Stimulated activated naive CD8-positive, alpha-beta T cell treated with anti-CD3 and anti-CD28 coated beads, Interleukin-15, amount 100 ng/mL, for 72 hours (primary cell): ENCODE results near the gene PLA2G4E.

Source experiments
- ATAC-seq: fragments of 150-1000 bp; cut with Tn5 transposase; 2 replicates; pipeline ENCODE4 v1.10.0; 2021; ENCODE audit warnings: mild to moderate bottlenecking, moderate library complexity
- DNase-seq, 2 donors: peaks; one replicate each; pipeline ENCODE4 v3.0.0; 2021 to 2022
- H3K27ac Mint-ChIP-seq, 2 donors: one replicate each; pipeline ENCODE4 v1.8.0; 2022; ENCODE audit warnings: mild to moderate bottlenecking in 2 of 2, mixed read lengths in 2 of 2, moderate library complexity in 2 of 2
- H3K27me3 Mint-ChIP-seq: one replicate; pipeline ENCODE4 v1.8.0; 2022; ENCODE audit warnings: mixed read lengths
- H3K4me1 Mint-ChIP-seq: one replicate; pipeline ENCODE4 v1.8.0; 2022; ENCODE audit warnings: mild to moderate bottlenecking, mixed read lengths
- H3K4me3 Mint-ChIP-seq, 2 donors: one replicate each; pipeline ENCODE4 v1.8.0; 2022; ENCODE audit warnings: mild to moderate bottlenecking in 2 of 2, mixed read lengths in 2 of 2, moderate library complexity in 1 of 2
- H3K9me3 Mint-ChIP-seq, 2 donors: one replicate each; pipeline ENCODE4 v1.8.0; 2022; ENCODE audit warnings: mixed read lengths in 2 of 2

Gene PLA2G4E

DNA sequence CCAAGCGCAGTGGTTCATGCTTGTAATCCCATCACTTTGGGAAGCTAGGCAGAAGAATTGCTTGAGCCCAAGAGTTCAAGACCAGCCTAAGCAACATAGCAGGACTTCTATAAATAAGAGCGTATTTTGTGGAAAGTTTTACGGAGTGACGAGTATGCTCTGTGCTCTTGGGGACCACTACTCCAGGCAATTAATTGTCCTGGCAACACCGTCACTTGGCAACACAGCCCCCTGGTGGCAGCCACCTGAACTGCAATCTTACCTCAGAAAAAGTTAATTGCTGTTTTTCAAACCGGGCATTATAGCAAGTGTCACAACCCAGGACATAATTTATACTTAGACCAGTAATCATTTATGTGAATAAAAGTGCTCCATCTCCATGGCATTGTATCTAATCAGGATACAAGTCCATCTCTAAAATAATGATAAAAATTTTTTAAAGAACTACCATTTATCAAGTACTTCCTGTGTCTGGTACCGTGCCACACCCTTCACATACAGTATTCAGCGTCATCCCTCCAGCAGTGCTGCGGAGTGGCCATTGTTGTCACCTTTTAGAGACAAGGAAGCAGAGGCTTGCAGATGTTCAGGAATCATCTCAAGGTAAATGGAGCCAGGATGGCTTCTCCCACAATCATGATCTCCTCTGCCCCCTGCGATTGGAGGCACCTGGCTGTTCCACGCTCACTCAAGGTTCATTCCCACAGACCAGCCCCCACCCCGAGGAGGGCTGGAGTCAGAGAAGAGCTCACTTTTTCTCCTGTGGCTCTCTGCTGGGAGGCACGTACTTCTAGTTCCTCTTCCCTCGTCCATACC lies 39.0 kb upstream of the PLA2G4E start:
- no peak for ATAC-seq
- peak; percentile 59 to 62 for DNase-seq
- Mint-ChIP-seq H3K27ac (no peak overlapping the region), H3K4me1 (peaks cover 10% of the 10 kb centered on the region), H3K4me3 (no peak overlapping the region), H3K9me3 (no peaks in the 10 kb centered on the region), H3K27me3 (peaks cover 51% of the 10 kb centered on the region)

DNA sequence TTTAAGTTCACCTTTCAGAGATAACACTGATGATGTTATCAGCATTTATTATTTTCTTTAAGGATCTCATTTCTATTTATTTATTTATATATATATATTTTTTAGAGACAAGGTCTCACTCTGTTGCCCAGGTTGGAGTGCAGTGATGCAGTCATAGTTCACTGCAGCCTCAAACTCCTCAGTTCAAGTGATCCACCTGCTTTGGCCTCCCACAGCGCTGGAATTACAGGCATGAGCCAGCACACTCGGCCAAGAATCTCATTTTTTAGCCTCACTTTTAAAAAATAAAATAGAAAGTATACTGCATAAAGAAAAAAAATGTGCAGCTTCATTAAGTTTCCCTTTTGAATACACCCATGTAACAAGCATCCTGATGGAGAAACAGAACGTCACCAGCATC lies 37.9 kb upstream of the PLA2G4E start:
- H3K4me3 Mint-ChIP-seq = no peak overlapping the region
- no peak for DNase-seq
- no peaks in the 10 kb centered on the region for H3K9me3 Mint-ChIP-seq
- peaks cover 10% of the 10 kb centered on the region for H3K4me1 Mint-ChIP-seq
- ATAC-seq = no peak
- no peak overlapping the region for H3K27ac Mint-ChIP-seq
- H3K27me3 Mint-ChIP-seq = peaks cover 57% of the 10 kb centered on the region

DNA sequence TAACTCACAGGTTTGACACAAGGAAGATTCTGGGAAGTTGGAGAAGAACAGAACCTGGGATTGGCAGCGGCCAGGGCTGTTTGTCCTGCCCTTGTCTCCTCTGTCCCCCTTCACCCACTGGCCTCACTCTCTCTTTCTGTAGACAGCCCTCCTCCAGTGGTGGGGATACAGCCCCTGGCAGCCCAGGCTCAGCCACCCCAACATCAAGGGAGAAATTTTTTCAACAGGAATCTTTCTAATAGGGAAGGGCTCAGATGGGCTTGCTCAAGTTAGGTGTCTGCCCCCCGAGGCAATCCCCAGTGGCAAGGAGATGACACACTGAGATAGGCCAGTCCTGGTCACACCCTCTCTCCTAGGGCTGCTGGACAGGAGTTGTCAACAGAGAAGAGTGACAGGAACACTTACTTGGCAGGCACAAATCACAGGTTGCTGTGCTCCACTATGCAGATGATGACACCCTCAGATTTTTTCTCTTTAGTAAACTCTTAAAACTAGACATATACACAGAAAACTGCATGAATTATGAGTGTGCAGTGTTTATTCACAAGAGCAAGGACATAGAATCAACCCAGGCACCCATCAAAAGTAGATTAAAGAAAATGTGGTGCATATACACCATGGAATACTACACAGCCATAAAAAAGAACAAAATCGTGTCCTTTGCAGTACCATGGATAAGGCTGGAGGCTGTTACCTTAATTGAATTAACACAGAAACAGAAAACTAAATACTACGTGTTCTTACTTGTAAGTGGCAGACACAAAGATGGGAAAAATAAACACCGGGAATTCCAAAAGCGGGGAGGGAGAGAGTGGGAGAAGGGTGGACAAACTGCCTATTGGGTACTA lies 37.2 kb upstream of the PLA2G4E start:
- DNase-seq = no peak
- Mint-ChIP-seq H3K9me3 (no peaks in the 10 kb centered on the region), H3K27ac (no peak overlapping the region), H3K4me1 (peaks cover 10% of the 10 kb centered on the region), H3K4me3 (peak overlapping the region in 1 of 2 donors; percentile 36), H3K27me3 (peaks cover 60% of the 10 kb centered on the region)
- no peak for ATAC-seq

DNA sequence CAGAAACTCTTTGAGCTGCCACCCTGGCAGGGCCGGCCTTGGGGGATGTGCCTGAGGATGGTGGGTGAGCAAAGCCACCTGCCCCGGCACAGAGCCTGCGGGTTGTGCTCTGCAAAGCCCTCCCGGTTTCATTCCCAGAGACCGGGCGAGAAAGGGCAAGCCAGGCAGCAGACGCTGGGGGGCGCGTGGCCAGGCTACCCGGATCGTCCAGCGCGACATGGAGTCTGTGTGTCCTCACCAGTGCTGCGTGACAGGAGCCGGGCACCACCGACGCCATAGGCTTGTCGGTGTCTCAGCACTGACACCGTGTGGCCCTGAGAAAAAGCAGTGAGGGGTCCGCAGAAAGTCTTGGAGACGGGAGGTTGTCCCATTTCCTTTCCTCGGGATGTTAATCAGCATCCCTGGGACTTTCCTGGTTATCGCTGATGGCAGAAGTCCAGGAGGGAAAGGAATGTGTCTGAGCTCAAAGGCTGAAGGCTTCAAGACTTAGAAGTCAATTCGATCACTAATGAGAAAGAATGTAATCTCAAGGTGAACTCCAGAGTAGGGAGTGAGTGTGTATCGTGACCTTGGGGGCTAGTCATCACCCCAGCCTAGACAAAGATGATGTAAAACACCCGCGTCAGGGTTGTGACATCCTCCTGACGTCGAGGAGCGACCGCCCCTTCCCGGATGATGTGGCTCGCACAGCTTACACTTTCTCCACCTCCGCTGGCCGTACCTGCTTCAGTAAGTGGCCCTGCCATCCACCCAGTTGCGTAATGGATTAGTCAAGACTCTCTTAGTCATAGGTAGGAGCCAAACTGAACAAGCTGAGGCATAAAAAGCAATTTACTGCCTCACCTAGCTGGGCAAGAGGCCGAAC lies 36.3 kb upstream of the PLA2G4E start:
- peaks cover 10% of the 10 kb centered on the region for H3K4me1 Mint-ChIP-seq
- DNase-seq (peak; percentile 56 to 58), ATAC-seq (peak; percentile 92)
- H3K27ac Mint-ChIP-seq = peak overlapping the region; percentile 19 to 91
- H3K4me3 Mint-ChIP-seq = peak overlapping the region; percentile 59 to 79
- no peaks in the 10 kb centered on the region for H3K9me3 Mint-ChIP-seq
- H3K27me3 Mint-ChIP-seq = peaks cover 64% of the 10 kb centered on the region

DNA sequence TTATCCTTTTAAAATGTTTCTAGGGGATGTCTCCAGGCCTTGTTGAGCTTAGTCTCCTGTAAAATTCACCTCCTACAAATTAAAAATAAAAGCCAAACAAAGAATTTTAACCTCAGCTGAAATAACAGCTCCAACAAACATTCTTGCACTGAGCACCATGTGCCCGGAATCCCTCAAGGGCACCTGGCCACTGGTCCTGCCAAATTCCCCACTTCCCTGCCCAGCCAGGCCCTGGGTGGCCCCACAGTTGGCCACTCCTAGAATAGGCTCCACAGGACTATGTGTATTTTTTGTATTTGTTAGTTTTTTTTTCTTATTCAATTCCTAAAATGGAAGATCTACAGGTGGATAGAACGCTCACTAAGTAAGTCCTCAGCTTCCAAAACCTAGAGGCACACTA lies 33.1 kb upstream of the PLA2G4E start:
- peaks cover 10% of the 10 kb centered on the region for H3K4me1 Mint-ChIP-seq
- no peaks in the 10 kb centered on the region for H3K9me3 Mint-ChIP-seq
- H3K27ac Mint-ChIP-seq = peak overlapping the region; percentile 28 to 53
- H3K4me3 Mint-ChIP-seq = no peak overlapping the region
- peaks cover 51% of the 10 kb centered on the region for H3K27me3 Mint-ChIP-seq
- DNase-seq (no peak), ATAC-seq (no peak)

DNA sequence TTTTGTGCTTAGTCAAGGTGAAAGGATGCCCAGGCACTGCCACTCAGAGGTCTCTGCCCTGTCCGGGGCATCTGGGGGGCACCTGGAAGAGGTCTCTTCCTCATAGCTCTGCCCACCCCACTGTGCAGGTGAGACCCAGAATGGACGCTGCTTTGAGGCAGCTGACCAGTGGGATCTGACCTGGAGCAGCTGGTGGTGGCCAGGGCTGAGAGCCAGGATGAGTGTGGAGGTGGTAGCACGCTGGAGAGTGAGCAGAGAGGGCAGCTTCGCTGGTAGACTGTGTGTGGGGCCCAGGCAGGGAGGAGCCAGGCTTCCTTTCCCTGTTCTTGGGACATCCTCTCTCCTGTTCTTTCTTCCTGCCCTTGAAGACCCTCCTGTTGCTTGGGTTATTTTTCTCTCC lies 32.2 kb upstream of the PLA2G4E start:
- ATAC-seq (no peak), DNase-seq (no peak)
- Mint-ChIP-seq H3K4me3 (no peak overlapping the region), H3K27ac (no peak overlapping the region), H3K27me3 (peaks cover 48% of the 10 kb centered on the region), H3K9me3 (no peaks in the 10 kb centered on the region), H3K4me1 (peaks cover 10% of the 10 kb centered on the region)

DNA sequence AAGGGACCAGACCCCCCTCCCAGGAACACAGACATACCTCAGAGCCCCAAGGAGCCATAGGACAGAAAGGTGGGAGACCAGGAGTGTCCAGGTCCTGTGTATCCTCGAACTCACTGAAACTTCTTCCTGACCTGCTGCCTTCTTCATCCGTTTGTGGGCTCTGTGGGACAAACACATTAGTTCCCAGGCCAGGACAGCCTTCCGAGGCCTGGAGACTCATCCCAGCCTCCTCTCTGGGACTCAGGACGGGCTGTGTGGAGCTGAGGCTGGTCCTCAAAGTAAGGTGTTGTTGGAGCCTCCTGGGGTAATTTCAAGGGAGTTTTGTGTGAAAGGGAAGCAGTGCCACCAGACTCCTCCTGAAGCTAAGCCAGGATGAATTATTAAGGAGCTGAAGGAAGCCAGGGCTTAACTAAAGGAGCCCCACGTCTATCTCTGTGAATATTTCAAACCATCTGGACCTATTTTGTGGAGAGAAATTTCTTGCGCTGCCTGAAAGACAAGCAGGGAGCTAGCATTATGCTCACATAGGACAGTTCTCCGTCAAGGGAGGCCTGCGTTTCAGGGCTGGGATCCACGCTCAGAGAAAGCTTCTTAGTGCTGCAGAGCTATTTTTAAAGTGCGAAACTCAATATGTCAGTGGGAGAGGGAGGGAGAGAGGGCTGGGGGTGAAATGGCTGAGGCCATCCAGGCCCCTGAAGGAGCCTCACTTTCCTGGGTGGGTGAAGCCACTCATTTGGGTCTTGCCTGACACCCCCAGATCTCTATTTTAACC lies 29.8 kb upstream of the PLA2G4E start:
- Mint-ChIP-seq H3K27ac (no peak overlapping the region), H3K4me3 (no peak overlapping the region), H3K4me1 (no peaks in the 10 kb centered on the region), H3K27me3 (peaks cover 25% of the 10 kb centered on the region), H3K9me3 (no peaks in the 10 kb centered on the region)
- ATAC-seq (no peak), DNase-seq (no peak)

DNA sequence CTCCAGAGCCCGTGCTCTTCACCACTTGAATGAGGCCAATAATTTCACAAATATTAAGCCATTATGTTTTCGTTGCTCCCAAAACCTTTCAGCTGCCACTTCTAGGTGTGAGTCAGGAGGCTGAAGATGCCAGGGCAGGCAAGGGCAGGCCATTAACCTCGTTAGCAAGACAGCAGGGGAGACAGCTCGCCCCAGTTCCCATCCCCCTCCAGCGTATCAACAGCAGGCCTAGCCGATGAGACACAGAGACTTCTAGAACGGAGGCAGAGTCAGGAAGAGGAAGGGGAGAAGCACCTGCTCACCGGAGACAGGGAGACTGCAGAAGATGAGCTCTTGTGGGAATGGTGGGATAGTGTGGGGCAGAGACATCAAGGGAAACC lies 28.0 kb upstream of the PLA2G4E start:
- Mint-ChIP-seq H3K4me1 (peaks cover 6% of the 10 kb centered on the region), H3K9me3 (no peaks in the 10 kb centered on the region), H3K4me3 (no peak overlapping the region), H3K27ac (no peak overlapping the region), H3K27me3 (peaks cover 12% of the 10 kb centered on the region)
- ATAC-seq (no peak), DNase-seq (no peak)

DNA sequence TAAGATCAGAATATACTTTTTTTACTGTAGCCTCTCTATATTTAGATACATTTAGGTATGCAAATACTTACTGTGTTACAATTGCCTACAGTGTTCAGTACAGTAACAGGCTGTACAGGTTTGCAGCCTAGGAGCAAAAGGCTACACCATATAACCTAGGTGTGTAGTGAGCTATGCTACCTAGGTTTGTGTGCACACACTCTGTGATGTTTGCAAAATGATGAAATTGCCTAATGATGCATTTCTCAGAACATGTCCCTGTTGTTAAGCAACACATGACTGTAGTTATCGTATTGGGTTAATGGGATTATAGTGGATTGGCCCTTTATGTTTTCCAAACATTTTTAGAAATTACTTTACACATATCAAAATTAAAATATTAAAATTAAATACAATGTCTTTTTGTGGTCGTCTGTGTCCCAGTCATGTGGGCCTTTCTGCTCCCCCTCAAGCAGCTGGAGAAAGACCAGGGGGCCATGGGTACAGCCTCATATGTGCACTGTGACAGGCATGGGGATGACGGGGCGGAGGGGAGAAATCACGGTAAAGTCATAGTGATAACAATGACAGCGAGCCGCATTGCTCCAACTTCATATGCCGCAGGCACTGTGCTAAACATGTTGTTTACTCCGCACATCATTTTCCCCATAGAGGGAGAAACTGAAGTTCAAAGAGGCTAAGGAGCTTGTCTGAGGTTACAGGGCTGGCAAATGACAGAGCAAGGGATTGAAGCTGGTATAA lies 27.4 kb upstream of the PLA2G4E start:
- Mint-ChIP-seq H3K4me3 (no peak overlapping the region), H3K27ac (no peak overlapping the region), H3K9me3 (no peaks in the 10 kb centered on the region), H3K4me1 (peaks cover 6% of the 10 kb centered on the region), H3K27me3 (peaks cover 6% of the 10 kb centered on the region)
- no peak for ATAC-seq
- no peak for DNase-seq

DNA sequence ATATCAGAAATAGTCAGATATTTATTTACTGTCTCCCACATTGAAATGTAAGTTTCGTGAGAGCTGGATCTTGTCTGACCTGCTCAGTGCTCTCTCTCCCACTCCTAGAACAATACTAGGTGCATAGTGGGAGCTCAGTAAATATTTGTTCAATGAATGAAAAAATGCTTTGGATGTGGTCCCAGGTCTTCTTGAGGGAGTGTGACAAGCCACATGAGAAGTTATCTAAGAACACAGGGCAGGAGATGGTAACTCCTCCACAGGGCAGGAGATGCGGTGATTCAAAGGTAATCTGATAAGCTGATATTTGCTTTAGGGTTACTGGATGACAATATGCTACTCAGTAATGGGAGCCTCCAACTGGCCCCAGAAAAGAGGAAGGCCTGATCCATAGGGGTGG lies 25.8 kb upstream of the PLA2G4E start:
- ATAC-seq (no peak), DNase-seq (no peak)
- no peak overlapping the region for H3K27ac Mint-ChIP-seq
- H3K9me3 Mint-ChIP-seq = no peaks in the 10 kb centered on the region
- H3K27me3 Mint-ChIP-seq = peaks cover 2% of the 10 kb centered on the region
- H3K4me1 Mint-ChIP-seq = peaks cover 6% of the 10 kb centered on the region
- no peak overlapping the region for H3K4me3 Mint-ChIP-seq

DNA sequence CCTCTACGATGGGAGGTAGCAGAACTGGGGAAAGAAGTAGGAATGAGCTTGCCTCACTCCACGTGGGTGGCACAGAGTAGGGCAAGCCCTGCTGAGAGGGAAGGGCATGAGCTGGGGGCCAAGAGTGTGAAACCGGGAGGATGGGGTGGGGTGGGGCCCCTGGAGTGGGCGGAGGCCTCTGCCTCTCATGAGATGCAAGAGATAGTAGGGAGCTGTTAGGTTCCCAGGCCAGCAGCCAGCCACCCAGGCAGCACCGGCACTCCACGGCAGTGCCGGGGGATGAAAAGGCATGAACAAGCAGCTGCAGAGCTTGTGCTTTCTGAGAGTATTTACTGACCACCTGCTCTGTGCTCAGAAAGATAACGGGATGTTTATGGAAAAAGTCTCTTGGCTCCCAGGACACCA lies 24.4 kb upstream of the PLA2G4E start:
- Mint-ChIP-seq H3K4me1 (peaks cover 6% of the 10 kb centered on the region), H3K27ac (peak overlapping the region in 1 of 2 donors; percentile 84), H3K9me3 (no peaks in the 10 kb centered on the region), H3K27me3 (peaks cover 7% of the 10 kb centered on the region), H3K4me3 (no peak overlapping the region)
- DNase-seq (no peak), ATAC-seq (no peak)

DNA sequence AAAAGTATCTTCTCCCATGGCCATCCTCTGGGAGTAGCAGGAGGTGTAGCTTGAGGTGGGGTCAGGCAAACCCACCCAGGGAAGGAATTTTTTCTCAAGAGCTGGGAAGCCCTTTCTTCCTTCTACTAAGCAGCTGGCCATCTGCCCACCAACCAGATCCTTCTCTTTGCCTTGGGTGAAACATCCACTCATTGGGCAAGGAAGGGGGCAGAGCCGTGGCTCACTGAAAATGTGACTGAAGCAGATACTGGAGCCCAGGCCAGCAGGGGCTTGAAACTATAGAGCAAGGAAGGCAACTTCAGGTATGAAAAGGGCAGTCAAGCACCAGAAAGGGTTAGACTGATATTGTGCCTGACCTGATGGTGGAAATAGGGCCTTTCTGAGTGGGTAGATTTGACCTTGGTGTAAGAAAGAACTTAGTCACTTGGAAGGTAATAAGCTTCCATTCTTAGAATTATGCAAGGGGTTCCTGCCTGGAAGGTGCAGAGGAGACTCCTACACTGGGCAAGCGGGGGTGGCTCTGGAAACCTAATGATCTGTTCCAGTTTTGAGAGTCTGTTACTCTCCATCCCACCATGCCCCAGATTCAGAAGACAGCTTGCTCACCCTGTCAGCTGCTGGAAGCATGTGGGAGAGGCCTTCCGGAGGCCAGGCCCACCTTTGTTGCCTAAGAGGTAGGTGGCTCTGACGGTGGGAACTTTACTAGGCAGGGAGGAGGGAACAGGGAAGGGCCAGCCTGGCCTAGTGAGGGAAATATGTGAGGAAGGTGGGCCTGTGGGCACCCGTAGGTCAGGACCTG lies 22.0 kb upstream of the PLA2G4E start:
- H3K27me3 Mint-ChIP-seq = peaks cover 7% of the 10 kb centered on the region
- H3K27ac Mint-ChIP-seq = no peak overlapping the region
- no peak for DNase-seq
- peaks cover 6% of the 10 kb centered on the region for H3K4me1 Mint-ChIP-seq
- no peaks in the 10 kb centered on the region for H3K9me3 Mint-ChIP-seq
- no peak overlapping the region for H3K4me3 Mint-ChIP-seq
- no peak for ATAC-seq

DNA sequence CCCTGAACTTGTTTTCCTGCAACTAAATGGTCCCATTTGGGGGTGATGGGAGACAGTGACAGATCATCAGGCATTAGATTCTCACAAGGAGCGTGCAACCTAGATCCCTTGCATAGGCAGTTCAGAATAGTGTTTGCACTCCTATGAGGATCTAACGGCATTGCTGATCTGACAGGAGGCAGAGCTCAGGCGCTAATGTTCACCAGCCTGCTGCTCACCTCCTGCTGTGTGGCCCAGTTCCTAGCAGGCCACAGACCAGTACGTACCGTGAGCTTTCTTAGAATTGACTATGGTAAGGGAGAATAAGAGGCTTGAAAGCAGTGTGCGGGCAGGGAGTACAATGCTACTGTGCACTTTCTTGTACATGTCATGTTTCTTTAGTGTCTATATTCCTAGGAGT lies 17.6 kb upstream of the PLA2G4E start:
- DNase-seq (no peak), ATAC-seq (no peak)
- peaks cover 7% of the 10 kb centered on the region for H3K27me3 Mint-ChIP-seq
- no peak overlapping the region for H3K4me3 Mint-ChIP-seq
- H3K4me1 Mint-ChIP-seq = peaks cover 12% of the 10 kb centered on the region
- H3K9me3 Mint-ChIP-seq = no peaks in the 10 kb centered on the region
- no peak overlapping the region for H3K27ac Mint-ChIP-seq

DNA sequence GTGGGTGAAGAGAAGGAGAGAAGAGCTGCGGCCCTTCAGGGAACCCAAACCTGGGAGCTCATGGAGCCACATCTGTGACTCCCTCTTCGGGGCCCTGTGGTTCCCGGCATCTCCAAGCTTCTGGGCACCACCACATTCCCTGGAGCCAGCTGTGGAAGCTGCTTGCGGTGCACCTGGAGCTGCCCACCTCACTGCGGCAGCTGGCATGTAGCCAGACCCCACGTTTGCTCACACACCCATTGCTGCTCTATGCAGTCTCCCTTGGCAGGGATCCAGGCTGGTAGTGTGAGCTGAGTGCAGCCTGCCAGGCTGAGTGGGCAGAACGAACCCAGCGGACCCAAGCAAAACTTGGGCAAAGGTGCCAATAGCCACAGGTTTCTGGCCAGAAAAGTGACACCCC lies 16.8 kb upstream of the PLA2G4E start:
- H3K4me1 Mint-ChIP-seq = peaks cover 18% of the 10 kb centered on the region
- H3K9me3 Mint-ChIP-seq = no peaks in the 10 kb centered on the region
- H3K27me3 Mint-ChIP-seq = peaks cover 7% of the 10 kb centered on the region
- no peak overlapping the region for H3K27ac Mint-ChIP-seq
- H3K4me3 Mint-ChIP-seq = no peak overlapping the region
- ATAC-seq = no peak
- no peak for DNase-seq
